DMS 273 treated with DMSO at 0.1 percent for 48 hours (cell line): ENCODE measurements around the gene RPH3AL.
"Not testable (repeated sequence)": the region's sequence is repeated elsewhere in the genome, so short reads cannot be mapped to it uniquely, and the experiment has no call there.

ENCODE experiments used
- DNase-seq: peaks from one replicate; lab custom pipeline; 2025; lab: John Stamatoyannopoulos, UW

The RPH3AL gene

GRCh38 chr17:202501-202951, 150.1 kb downstream of the RPH3AL start:
- no peak for DNase-seq

GRCh38 chr17:201736-202135, 150.9 kb downstream of the RPH3AL start:
- not testable (repeated sequence) for DNase-seq

- DNase-seq: not testable (repeated sequence)
These were observed 151.3 kb downstream of the RPH3AL start for GRCh38 chr17:201257-201656.

GRCh38 chr17:200586-200985, 152.0 kb downstream of the RPH3AL start:
- DNase-seq: no peak

- no peak for DNase-seq
These were observed 152.6 kb downstream of the RPH3AL start for GRCh38 chr17:199806-200545.

GRCh38 chr17:199191-199604, 153.4 kb downstream of the RPH3AL start:
- no peak for DNase-seq

- DNase-seq: not testable (repeated sequence)
These were observed 154.4 kb downstream of the RPH3AL start for GRCh38 chr17:198225-198624.

GRCh38 chr17:197352-197751, 155.3 kb downstream of the RPH3AL start:
- no peak for DNase-seq

- no peak for DNase-seq
These were observed 157.6 kb downstream of the RPH3AL start for GRCh38 chr17:194828-195602.

GRCh38 chr17:193841-194806, 158.5 kb downstream of the RPH3AL start:
- no peak for DNase-seq

- no peak for DNase-seq
These were observed 159.2 kb downstream of the RPH3AL start for GRCh38 chr17:193426-193810.

GRCh38 chr17:192666-193425, 159.8 kb downstream of the RPH3AL start:
- DNase-seq: no peak

GRCh38 chr17:189444-189843, 163.2 kb downstream of the RPH3AL start:
- DNase-seq: no peak

GRCh38 chr17:187130-187529, 165.5 kb downstream of the RPH3AL start:
- no peak for DNase-seq

GRCh38 chr17:185445-186138, 167.0 kb downstream of the RPH3AL start:
- DNase-seq: no peak

- DNase-seq: peak; percentile 5
These were observed 169.6 kb downstream of the RPH3AL start for GRCh38 chr17:183021-183420.

GRCh38 chr17:182050-182751, 170.4 kb downstream of the RPH3AL start:
- no peak for DNase-seq

GRCh38 chr17:181245-182049, 171.2 kb downstream of the RPH3AL start, which contains the start of gene DOC2B:
DOC2B (minus strand) TSS chr17:181650; CDS start chr17:181479, 171 bp downstream.
- no peak for DNase-seq
